K562 treated with DMSO at 1 percent for 48 hours (cell line): ENCODE data around the gene TMEM250. TPM values are rescaled to one million over a fixed set of nuclear protein-coding genes. Genes with fewer than 3 reads are reported as not detected.

ENCODE experiments used
- total RNA-seq: library from RNA; unstranded; fragments of 300-600 nt; gene quantifications from 2 replicates; pipeline ENCODE4 v1.2.3, GENCODE V29; 2022; ENCODE audit warnings: low replicate concordance; ENCODE audit errors: extremely low read depth

The TMEM250 gene, protein sequence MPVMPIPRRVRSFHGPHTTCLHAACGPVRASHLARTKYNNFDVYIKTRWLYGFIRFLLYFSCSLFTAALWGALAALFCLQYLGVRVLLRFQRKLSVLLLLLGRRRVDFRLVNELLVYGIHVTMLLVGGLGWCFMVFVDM
- 280 TPM in 1 of 2 replicates, not detected in the other for total RNA-seq

GRCh38 chr9:136118320-136119060, at the start of gene TMEM250:
TMEM250 (minus strand) TSS chr9:136118875; CDS start chr9:136116900, 1,975 bp downstream.

GRCh38 chr9:136095070-136096058, 23.3 kb downstream of the TMEM250 start, which contains the start of gene NACC2:
NACC2 (minus strand) TSS chr9:136095289; CDS start chr9:136050521, 44,768 bp downstream.

Other genes starting within 250 kb of the TMEM250 start
- gene CAMSAP1, start 211.3 kb downstream of the TMEM250 start, total RNA-seq = not detected in 2 replicates
- gene UBAC1, start 157.5 kb downstream of the TMEM250 start, total RNA-seq = not detected in 2 replicates
- not detected in 2 replicates for gene NACC2, start 23.6 kb downstream of the TMEM250 start, total RNA-seq
- gene LHX3, start 86.3 kb upstream of the TMEM250 start, total RNA-seq = not detected in 2 replicates
- gene QSOX2, start 126.9 kb upstream of the TMEM250 start, total RNA-seq = not detected in 2 replicates
- not detected in 2 replicates for gene CCDC187, start 185.2 kb upstream of the TMEM250 start, total RNA-seq
- not detected in 2 replicates for gene GPSM1, start 208.7 kb upstream of the TMEM250 start, total RNA-seq
- gene DNLZ, start 244.9 kb upstream of the TMEM250 start, total RNA-seq = not detected in 2 replicates